ENCODE measurements around the gene ADCYAP1R1.

DNA sequence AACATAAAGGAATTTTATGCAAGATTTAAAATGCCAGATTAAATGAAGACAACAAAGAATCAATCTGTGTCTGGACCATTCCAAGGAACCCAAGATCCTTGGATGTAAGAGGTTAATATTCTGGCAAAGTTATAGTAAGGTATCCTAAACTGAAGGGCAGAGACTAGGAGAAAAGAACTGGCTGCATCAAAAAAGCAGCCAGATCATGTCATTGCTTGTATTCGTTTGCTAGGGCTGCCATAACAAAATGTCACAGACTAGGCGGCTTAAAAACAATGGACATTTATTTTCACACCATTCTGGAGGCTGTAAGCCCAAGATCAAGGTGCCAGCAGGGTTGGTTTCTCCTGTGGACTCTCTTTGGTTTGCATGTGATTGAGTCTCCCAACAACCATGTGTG, 99.7 kb downstream of the ADCYAP1R1 start:
- no peak for TF ChIP-seq POLR2A (IDR thresholded peaks at IDR 0.05; ENCODE audit: low read depth, low read length)
- no peak for TF ChIP-seq POLR2AphosphoS5 (IDR thresholded peaks at IDR 0.05; ENCODE audit: low read depth, low read length)
- no peak for TF ChIP-seq TAF1 (IDR thresholded peaks at IDR 0.05; ENCODE audit: borderline replicate concordance, low read depth, low read length)
